GM18868 (cell line): ENCODE data around the gene GPR161.

Experiments used
- ATAC-seq: cut with Tn5 transposase; IDR thresholded peaks from one replicate; pipeline ENCODE4 v1.9.1; 2021; ENCODE audit warnings: mild to moderate bottlenecking, moderate library complexity; ENCODE audit not compliant: unreplicated experiment

The GPR161 gene

GRCh38 chr1:168110896-168111545 is 25.7 kb downstream of the GPR161 start:
- no peak for ATAC-seq

GRCh38 chr1:168106274-168106673 is 30.5 kb downstream of the GPR161 start:
- ATAC-seq, result no peak

- ATAC-seq, result no peak
Measured at GRCh38 chr1:168105846-168106245, 30.9 kb downstream of the GPR161 start.

- ATAC-seq, result no peak
Measured at GRCh38 chr1:168104535-168104934, 32.2 kb downstream of the GPR161 start.

- ATAC-seq, result no peak
Measured at GRCh38 chr1:168102487-168102886, 34.2 kb downstream of the GPR161 start.

- no peak for ATAC-seq
Measured at GRCh38 chr1:168101336-168101735, 35.4 kb downstream of the GPR161 start.

- ATAC-seq, result no peak
Measured at GRCh38 chr1:168100315-168101002, 36.3 kb downstream of the GPR161 start.

GRCh38 chr1:168099337-168099801 is 37.4 kb downstream of the GPR161 start:
- no peak for ATAC-seq

- no peak for ATAC-seq
Measured at GRCh38 chr1:168098534-168099320, 38.0 kb downstream of the GPR161 start.

GRCh38 chr1:168097921-168098528 is 38.7 kb downstream of the GPR161 start:
- ATAC-seq, result no peak

- no peak for ATAC-seq
Measured at GRCh38 chr1:168096296-168097165, 40.2 kb downstream of the GPR161 start.

- ATAC-seq, result no peak
Measured at GRCh38 chr1:168095476-168095875, 41.3 kb downstream of the GPR161 start.

GRCh38 chr1:168093616-168094015 is 43.1 kb downstream of the GPR161 start:
- no peak for ATAC-seq

GRCh38 chr1:168092566-168093355 is 44.0 kb downstream of the GPR161 start:
- no peak for ATAC-seq

- ATAC-seq, result no peak
Measured at GRCh38 chr1:168091720-168092550, 44.8 kb downstream of the GPR161 start.

GRCh38 chr1:168091063-168091462 is 45.7 kb downstream of the GPR161 start:
- no peak for ATAC-seq

GRCh38 chr1:168090395-168090794 is 46.3 kb downstream of the GPR161 start:
- no peak for ATAC-seq

- no peak for ATAC-seq
Measured at GRCh38 chr1:168089979-168090337, 46.8 kb downstream of the GPR161 start.
